IPS-15b (cell line): ENCODE data around the gene GPRASP2.
"Not testable (repeated sequence)": the region's sequence is repeated elsewhere in the genome, so short reads cannot be mapped to it uniquely, and the experiment has no call there.

ENCODE experiments used
- H3K27me3 ChIP-seq: one replicate; pipeline ENCODE4 v1.6.1; 2013; ENCODE audit warnings: low read length; ENCODE audit not compliant: control insufficient read depth, insufficient read depth
- H3K36me3 ChIP-seq: one replicate; pipeline ENCODE4 v1.6.1; 2013; ENCODE audit warnings: low read length; ENCODE audit not compliant: control insufficient read depth, insufficient read depth
- H3K4me1 ChIP-seq: one replicate; pipeline ENCODE4 v1.6.1; 2013; ENCODE audit warnings: mild to moderate bottlenecking, low read length; ENCODE audit not compliant: control insufficient read depth, insufficient read depth
- H3K4me3 ChIP-seq: one replicate; pipeline ENCODE4 v1.5.1; 2013; ENCODE audit warnings: low read depth, low read length
- H3K9ac ChIP-seq: one replicate; pipeline ENCODE4 v1.6.1; 2013; ENCODE audit warnings: low read depth, mild to moderate bottlenecking, low read length
- H3K9me3 ChIP-seq: one replicate; pipeline ENCODE4 v1.6.1; 2013; ENCODE audit warnings: mild to moderate bottlenecking, low read length; ENCODE audit not compliant: control insufficient read depth, insufficient read depth

The GPRASP2 gene

DNA sequence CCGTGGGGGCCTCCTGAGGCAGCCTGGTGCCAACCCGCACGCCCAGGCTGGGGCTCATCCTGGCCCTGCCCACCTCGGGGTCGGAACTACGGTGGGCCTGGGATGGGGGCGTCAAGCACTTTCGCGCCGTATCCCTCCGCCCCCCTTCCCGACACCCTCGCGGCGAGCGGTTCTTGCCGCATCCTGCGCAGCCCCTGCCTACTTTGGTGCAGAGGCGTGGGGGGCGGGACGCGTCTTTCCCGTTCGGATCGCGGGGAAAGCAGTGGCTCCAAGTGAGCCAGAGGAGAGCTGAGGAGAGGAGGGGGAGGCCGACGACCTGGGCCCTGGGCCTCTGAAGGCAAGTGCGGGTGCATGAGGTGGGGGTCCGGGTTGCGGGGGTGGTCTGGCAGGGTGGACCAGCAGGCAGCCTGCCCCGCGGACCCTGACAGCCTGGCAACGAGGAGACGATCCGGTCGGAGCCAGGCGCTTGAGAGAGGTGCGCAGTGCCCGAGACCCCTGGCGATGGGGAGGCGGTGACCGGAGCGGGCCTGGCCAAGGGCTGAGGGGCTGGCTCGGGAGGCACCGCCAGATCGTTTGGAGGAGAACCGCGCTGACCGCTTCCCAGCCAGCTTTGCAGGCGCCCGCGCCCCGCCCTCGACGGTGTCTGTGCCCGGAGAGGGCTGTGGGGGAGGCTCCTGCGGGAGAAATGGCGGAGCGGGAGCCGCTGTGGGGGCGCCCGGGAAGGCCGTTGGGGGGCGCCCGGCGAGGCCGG, at the start of gene GPRASP2:
Gene GPRASP2 (plus strand): TSS at position 233 of the 751 bp plus-strand sequence. CDS start 2,422 bp downstream, outside the sequence.
- Histone ChIP-seq H3K27me3 (peaks cover 10% of the 10 kb centered on the region), H3K4me1 (no peaks in the 10 kb centered on the region), H3K9ac (peak within 1 kb of the TSS; percentile 37), H3K4me3 (peak within 1 kb of the TSS; percentile 74), H3K9me3 (no peaks in the 10 kb centered on the region), H3K36me3 (peaks cover 5% of the 10 kb centered on the region)

- H3K4me1 ChIP-seq, H3K27me3 ChIP-seq, H3K9ac ChIP-seq, H3K36me3 ChIP-seq, H3K9me3 ChIP-seq, H3K4me3 ChIP-seq: not testable (repeated sequence)
These were observed 48.4 kb upstream of the GPRASP2 start for GRCh38 chrX:102663820-102664219.

DNA sequence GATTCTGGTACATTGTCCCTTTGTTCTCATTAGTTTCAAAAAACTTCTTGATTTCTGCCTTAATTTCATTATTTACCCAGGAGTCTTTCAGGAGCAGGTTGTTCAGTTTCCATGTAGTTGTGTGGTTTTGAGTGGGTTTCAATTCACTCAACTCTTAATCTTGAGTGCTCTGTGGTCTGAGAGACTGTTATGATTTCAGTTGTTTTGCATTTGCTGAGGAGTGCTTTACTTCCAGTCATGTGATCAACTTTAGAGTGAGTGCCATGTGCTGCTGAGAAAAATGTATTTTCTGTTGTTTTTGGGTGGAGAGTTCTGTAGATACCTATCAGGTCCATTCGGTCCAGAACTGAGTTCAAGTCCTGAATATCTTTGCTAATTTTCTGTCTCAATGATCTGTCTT, 45.2 kb upstream of the GPRASP2 start:
- H3K4me3 ChIP-seq, H3K27me3 ChIP-seq, H3K36me3 ChIP-seq, H3K9me3 ChIP-seq, H3K4me1 ChIP-seq, H3K9ac ChIP-seq: not testable (repeated sequence)

- Histone ChIP-seq H3K4me3 (no peak overlapping the region), H3K9ac (no peak overlapping the region), H3K4me1 (no peaks in the 10 kb centered on the region), H3K27me3 (no peaks in the 10 kb centered on the region), H3K36me3 (no peaks in the 10 kb centered on the region), H3K9me3 (no peaks in the 10 kb centered on the region)
These were observed 42.7 kb upstream of the GPRASP2 start for GRCh38 chrX:102669526-102669925.

GRCh38 chrX:102672856-102673255, 39.4 kb upstream of the GPRASP2 start:
- Histone ChIP-seq H3K4me3 (no peak overlapping the region), H3K9me3 (no peaks in the 10 kb centered on the region), H3K36me3 (no peaks in the 10 kb centered on the region), H3K27me3 (no peaks in the 10 kb centered on the region), H3K9ac (no peak overlapping the region), H3K4me1 (no peaks in the 10 kb centered on the region)

DNA sequence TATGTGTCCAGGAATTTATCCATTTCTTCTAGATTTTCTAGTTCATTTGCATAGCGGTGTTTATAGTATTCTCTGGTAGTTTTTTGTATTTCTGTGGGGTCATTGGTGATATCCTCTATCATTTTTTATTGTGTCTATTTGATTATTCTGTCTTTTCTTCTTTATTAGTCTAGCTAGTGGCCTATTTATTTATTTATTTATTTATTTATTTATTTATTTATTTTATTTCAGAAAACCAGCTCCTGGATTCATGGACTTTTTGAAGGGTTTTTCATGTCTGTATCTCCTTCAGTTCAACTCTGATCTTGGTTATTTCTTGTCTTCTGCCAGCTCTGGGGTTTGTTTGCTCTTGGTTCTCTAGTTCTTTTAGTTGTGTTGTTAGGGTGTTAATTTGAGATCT, 34.8 kb upstream of the GPRASP2 start:
- H3K9me3 ChIP-seq, H3K9ac ChIP-seq, H3K4me3 ChIP-seq, H3K4me1 ChIP-seq, H3K36me3 ChIP-seq, H3K27me3 ChIP-seq: not testable (repeated sequence)

DNA sequence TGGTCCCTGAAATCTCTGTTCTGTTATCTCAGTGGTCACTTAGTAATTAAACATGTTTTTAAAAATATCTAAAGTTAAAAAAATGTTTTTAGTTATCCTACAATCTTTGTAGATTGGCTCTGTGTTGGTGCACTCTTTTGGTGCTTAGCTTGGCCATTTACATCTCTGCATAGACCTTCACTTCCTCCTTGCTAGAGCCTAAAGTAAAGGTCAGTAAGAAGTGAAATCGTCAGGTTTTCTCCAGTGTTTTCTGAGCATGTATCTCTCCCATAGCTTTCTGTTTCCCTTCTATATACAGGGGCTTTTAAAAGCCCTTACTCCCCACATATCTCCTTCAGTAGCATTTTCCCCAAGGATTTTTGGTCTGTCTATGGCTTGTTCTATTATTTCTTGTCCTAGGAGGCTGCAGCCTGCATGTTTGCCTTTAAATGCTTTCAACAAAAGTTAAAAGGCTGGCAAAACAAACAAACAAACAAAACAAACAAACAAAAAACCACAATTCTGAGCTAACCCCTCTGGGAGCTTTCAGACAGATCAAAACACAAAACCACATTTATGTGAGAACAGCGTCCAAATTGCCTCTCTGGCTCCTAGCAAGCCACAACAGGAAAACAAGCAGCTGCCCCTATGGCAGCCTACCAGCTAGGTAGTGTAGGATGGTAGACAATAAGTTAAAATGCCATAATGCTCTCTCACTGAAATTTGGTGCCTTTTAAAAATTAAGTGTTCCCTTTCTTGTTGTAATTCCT, 27.3 kb upstream of the GPRASP2 start:
- H3K27me3 ChIP-seq = no peaks in the 10 kb centered on the region
- no peak overlapping the region for H3K9ac ChIP-seq
- no peaks in the 10 kb centered on the region for H3K36me3 ChIP-seq
- no peaks in the 10 kb centered on the region for H3K9me3 ChIP-seq
- H3K4me3 ChIP-seq = no peak overlapping the region
- no peaks in the 10 kb centered on the region for H3K4me1 ChIP-seq

- H3K4me1 ChIP-seq = no peaks in the 10 kb centered on the region
- H3K9ac ChIP-seq = no peak overlapping the region
- no peaks in the 10 kb centered on the region for H3K36me3 ChIP-seq
- peaks cover 9% of the 10 kb centered on the region for H3K9me3 ChIP-seq
- H3K4me3 ChIP-seq = no peak overlapping the region
- no peaks in the 10 kb centered on the region for H3K27me3 ChIP-seq
These were observed 17.5 kb upstream of the GPRASP2 start for GRCh38 chrX:102694749-102695148.

DNA sequence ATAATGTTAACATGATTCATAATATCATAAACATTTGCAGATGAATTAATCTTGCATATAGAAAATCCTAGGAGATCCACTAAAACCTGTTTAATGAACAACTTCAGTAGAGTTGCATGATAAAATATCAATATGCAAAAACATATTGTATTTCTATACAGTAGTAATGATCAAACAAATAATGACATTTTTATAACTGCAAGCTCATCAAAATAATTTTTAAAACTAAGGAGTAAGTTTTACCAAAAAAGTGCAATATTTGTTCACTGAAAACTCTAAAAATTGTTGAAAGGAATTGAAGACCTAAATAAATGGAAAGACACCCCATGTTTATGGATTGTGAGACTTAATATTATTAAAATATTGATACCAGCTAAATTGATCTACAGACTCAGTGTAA, 15.9 kb upstream of the GPRASP2 start:
- Histone ChIP-seq H3K27me3 (no peaks in the 10 kb centered on the region), H3K4me1 (no peaks in the 10 kb centered on the region)

GRCh38 chrX:102697494-102697893, 14.8 kb upstream of the GPRASP2 start:
- Histone ChIP-seq H3K9ac (no peak overlapping the region), H3K4me3 (no peak overlapping the region), H3K27me3 (no peaks in the 10 kb centered on the region)

More for the DNA sequence above, 15.9 kb upstream of the GPRASP2 start:
- Histone ChIP-seq H3K9me3 (peaks cover 9% of the 10 kb centered on the region), H3K9ac (no peak overlapping the region), H3K36me3 (no peaks in the 10 kb centered on the region), H3K4me3 (no peak overlapping the region)

DNA sequence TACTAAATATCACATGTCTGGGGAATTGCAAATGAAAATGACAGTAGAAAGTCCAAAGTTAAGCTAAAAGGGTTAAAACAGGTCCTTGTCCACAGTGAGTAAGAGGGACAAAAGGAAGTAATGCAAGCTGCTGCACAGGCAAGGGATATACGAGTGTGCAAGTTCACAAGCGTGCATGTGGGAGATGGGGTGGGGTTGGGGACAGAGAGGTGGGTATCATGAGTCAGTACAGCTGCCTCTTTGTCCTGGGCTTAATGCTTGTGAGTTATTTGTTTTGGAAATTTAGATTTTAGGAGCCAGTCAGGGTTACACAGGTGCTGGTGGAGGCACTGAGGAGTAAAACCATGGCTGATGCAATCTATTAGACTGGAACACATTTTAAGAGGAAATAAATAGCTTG, 3.3 kb upstream of the GPRASP2 start:
- peaks cover 10% of the 10 kb centered on the region for H3K27me3 ChIP-seq
- no peak overlapping the region for H3K4me3 ChIP-seq
- H3K9ac ChIP-seq = no peak overlapping the region
- H3K36me3 ChIP-seq = peaks cover 3% of the 10 kb centered on the region
- no peaks in the 10 kb centered on the region for H3K4me1 ChIP-seq
- no peaks in the 10 kb centered on the region for H3K9me3 ChIP-seq

More at GRCh38 chrX:102697494-102697893, 14.8 kb upstream of the GPRASP2 start:
- Histone ChIP-seq H3K36me3 (no peaks in the 10 kb centered on the region), H3K4me1 (no peaks in the 10 kb centered on the region), H3K9me3 (peaks cover 5% of the 10 kb centered on the region)

GRCh38 chrX:102711872-102712215, 404 bp upstream of the GPRASP2 start:
- H3K4me3 ChIP-seq = peak overlapping the region; percentile 74
- peaks cover 10% of the 10 kb centered on the region for H3K27me3 ChIP-seq
- no peak overlapping the region for H3K9ac ChIP-seq
- H3K4me1 ChIP-seq = no peaks in the 10 kb centered on the region
- no peaks in the 10 kb centered on the region for H3K9me3 ChIP-seq
- H3K36me3 ChIP-seq = peaks cover 5% of the 10 kb centered on the region
